ENCODE measurements around the gene ARSA.
"Not testable (repeated sequence)": the region's sequence is repeated elsewhere in the genome, so short reads cannot be mapped to it uniquely, and the experiment has no call there.

Gene ARSA

GRCh38 chr22:50621948-50622722, 5.8 kb downstream of the ARSA start:
- peak; percentile 19 for DNase-seq (ENCODE audit: low spot score)

DNA sequence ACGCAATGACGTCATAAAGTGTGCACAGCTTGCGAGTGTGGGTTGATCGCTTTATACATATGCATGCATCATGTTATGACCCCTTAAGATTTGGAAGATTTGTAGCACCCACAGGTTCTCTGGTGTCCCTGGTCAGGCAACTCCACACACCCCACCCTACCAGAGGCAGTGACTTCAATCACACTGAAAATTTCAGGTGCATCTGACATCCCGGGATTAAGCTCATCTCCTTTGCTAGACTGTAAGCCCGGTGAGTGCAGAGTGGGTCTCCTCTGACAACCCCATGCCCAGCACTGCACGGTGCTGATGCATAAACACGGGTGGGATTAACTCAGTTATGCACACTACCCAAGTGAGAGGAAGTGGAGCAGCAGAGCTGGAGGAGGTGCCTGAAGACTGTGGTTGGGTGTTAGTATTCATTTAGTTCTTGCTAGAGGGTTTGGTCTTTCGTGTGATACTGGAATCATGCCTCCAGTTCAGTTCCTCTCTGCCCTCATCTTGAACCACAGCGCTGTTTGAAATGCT, 6.5 kb downstream of the ARSA start:
- DNase-seq (ENCODE audit: low spot score), result peak; percentile 5

DNA sequence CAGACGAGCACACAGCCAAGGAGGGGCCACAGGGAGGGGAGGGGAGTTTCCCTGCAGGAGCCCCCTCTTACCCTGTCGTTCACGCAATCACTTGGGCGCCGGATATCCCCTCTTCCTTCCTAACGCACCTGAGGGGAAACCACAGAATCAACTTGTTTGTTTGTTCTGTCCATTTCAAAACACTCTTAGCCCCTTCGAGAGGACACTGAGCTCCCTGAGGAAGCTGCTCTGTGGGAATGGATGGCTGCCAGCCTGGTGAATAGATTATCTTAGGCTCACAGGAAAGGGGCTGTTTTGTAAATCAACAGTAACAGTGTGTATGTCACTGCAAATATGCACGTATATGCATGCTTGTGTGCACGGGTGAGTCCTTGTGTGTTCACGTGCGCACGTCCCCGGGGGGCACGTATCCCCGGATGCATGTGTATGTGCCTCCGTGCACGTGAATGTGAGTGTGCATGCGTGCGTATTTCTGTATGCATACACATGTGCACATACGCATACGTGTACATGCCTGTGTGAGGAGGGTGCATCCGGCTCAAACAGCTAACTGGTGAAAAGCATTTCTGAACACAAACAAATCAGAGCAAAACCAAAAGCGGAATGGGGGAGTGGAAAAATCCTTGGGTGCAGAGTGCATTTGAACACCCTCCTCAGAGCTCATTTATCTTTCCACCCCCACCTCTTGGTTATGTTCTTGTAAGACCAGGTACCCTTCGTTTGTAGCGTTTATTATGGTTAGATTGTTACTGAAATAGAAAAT, 7.2 kb downstream of the ARSA start:
- DNase-seq (ENCODE audit: low spot score), result peak; percentile 89

DNA sequence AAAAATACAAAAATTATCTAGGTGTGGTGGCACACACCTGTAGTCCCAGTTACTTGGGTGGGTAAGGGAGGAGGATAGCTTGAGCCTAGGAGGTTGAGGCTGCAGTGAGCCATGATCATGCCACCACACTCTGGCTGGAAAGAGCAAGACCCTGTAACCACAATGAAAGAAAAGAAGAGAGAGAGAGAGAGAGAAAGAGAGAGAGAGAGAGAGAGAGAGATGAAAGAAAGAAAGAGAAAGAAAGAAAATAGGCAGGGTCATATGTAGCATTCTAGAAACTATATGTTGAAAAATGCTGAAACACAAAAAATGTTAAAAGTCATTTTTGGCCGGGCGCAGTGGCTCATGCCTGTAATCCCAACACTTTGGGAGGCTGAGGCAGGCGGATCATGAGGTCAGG, 13.7 kb downstream of the ARSA start:
- DNase-seq (ENCODE audit: low spot score), result not testable (repeated sequence)

- no peak for DNase-seq (ENCODE audit: low spot score)
Measured at GRCh38 chr22:50613291-50613981, 14.5 kb downstream of the ARSA start.

DNA sequence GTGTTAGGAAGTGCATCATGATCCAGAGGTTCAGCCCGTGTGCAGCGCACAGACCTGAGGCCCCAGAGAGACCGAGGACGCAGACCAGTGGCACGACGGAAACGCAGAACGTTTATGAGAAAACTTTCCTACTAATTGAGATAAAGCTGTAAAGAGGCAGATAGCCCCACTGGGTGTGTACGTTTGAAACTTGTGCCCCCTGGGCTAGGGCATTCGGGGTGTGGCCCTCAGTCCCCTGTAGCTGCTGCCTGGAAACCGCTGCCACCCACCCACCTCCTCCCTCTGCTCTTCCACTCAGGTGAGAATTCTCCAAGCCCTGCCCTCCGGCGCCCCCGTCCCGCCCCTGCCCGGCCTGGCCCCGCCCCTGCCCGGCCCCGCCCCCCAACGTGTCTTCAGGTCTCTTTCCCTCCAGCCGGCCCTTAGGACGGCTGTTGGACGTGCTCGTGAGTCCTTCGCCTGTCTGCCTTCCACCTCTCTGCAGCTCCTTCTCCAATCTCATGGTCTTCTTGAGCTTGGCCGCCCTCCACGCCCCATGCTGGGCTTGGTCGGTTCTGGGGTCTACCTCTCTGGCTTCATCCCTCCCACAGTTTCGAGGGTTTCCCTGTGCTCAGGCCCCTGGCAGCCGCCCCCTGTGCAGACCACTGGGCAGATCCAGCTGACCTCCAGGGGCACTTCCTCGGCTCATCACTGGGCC, 15.3 kb downstream of the ARSA start:
- peak; percentile 33 for DNase-seq (ENCODE audit: low spot score)

DNA sequence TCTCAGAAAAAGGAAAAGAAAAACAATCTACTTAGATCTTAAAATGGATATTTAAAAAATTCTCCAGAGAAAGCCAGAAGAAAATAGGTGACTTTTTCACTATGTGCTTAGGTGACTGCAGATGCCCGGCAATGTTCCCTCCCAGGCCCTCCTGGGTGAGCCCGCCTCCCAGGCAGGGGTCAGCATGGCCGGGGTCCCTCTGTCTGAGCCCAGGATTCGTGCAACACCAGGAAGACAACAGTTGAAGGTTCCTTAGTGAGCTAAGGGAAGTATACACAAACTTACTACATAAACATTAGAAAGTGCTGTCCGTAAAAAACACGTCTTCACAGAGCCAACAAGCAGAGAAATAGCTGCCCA, 15.8 kb downstream of the ARSA start:
- DNase-seq (ENCODE audit: low spot score), result no peak

- no peak for DNase-seq (ENCODE audit: low spot score)
Measured at GRCh38 chr22:50611341-50612060, 16.5 kb downstream of the ARSA start.

DNA sequence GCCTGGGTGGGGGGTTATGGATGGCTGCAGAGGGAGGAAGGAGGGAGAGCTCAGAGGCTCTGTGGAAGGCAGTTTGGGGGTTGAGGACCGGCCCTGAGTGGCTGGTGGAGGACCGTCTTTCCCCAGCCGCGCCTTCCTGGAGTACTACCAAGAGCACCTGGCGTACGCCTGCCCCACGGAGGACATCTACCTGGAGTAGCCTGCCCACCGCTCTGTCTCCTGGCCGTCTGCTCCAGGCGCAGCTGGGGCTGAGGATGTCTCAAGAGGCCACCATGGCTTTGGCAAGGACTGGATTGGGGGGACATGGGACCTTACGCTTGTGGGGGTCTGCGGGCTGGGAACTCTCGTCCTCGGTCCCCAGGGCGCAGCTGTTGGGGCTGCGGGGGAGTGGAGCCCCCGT, 17.4 kb downstream of the ARSA start:
- DNase-seq (ENCODE audit: low spot score), result no peak

- no peak for DNase-seq (ENCODE audit: low spot score)
Measured at GRCh38 chr22:50610041-50610451, 17.9 kb downstream of the ARSA start.

GRCh38 chr22:50609599-50609998, 18.4 kb downstream of the ARSA start:
- no peak for DNase-seq (ENCODE audit: low spot score)

DNA sequence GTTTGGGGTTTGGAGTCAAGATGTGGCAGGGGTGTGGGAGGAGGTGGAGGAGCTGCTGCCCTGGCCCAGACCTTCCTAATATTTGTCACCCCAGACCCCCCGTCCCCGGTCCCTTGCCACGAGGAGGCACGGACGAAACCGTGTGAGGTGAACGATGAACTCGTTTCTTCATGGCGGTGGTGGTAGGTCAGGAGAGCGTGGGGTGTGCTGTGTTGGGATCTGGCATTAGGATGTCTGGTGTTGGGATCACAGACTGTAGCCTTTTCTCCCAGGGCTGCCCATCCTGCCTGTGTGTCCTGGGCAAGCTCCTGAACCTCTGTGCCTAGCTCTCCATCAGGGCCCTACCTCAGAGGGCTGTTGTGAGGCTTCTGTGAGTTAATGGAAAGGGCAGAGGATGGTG, 19.0 kb downstream of the ARSA start:
- DNase-seq (ENCODE audit: low spot score), result no peak

GRCh38 chr22:50608058-50608840, 19.7 kb downstream of the ARSA start:
- not testable (repeated sequence) for DNase-seq (ENCODE audit: low spot score)

- DNase-seq (ENCODE audit: low spot score), result no peak
Measured at GRCh38 chr22:50607659-50608020, 20.3 kb downstream of the ARSA start.

- DNase-seq (ENCODE audit: low spot score), result no peak
Measured at GRCh38 chr22:50606946-50607658, 20.9 kb downstream of the ARSA start.

- DNase-seq (ENCODE audit: low spot score), result no peak
Measured at GRCh38 chr22:50606165-50606945, 21.6 kb downstream of the ARSA start.

- DNase-seq (ENCODE audit: low spot score), result no peak
Measured at GRCh38 chr22:50605613-50606074, 22.3 kb downstream of the ARSA start.

- no peak for DNase-seq (ENCODE audit: low spot score)
Measured at GRCh38 chr22:50605002-50605612, 22.8 kb downstream of the ARSA start.
